IMR-90 (cell line): ENCODE results near the gene MGAT5. TPM values are rescaled to one million over a fixed set of nuclear protein-coding genes. Genes with fewer than 3 reads are reported as not detected.
A peak's percentile ranks its signal among the peaks of the same experiment; 100 is the strongest.

Experiments
- ATAC-seq: fragments of 200-7000 bp; cut with Tn5 transposase; 2 replicates; pipeline ENCODE4 v1.9.1; 2020; ENCODE audit warnings: low read depth, mild to moderate bottlenecking, moderate library complexity
- BruUV-seq: library from RNA; stranded (reverse); fragments of 400-500 nt; replicated peaks from 2 replicates; lab custom pipeline; 2021; lab: Mats Ljungman, UMichigan
- CTCF ChIA-PET: fragments of 300-600 bp; formaldehyde crosslinking; extraction: SDS; loops from one replicate; lab custom pipeline; 2021; ENCODE audit warnings: antibody characterized with exemption; lab: Yijun Ruan, JAX
- POLR2A ChIA-PET: fragments of 300-600 bp; sonication (Branson Sonifier 250); formaldehyde crosslinking; loops from one replicate; lab custom pipeline; 2022; ENCODE audit warnings: antibody characterized with exemption; ENCODE audit not compliant: unreplicated experiment; lab: Charles Lee
- DNase-seq: peaks from one replicate; pipeline ENCODE4 v3.0.0; 2013
- H2AFZ ChIP-seq: replicated peaks from 2 replicates; pipeline ENCODE3; 2013; ENCODE audit warnings: low read length, mild to moderate bottlenecking; ENCODE audit not compliant: poor library complexity
- H2AK5ac ChIP-seq: 2 replicates; pipeline ENCODE4 v1.6.1; 2013; ENCODE audit warnings: low read depth, low read length, inconsistent platforms
- H2AK9ac ChIP-seq: replicated peaks from 2 replicates; pipeline ENCODE3; 2013; ENCODE audit warnings: mild to moderate bottlenecking, low read depth, low read length, moderate library complexity; ENCODE audit not compliant: poor library complexity
- H2BK120ac ChIP-seq: 2 replicates; pipeline ENCODE4 v1.6.1; 2013; ENCODE audit warnings: low read depth, low read length, inconsistent platforms
- H2BK15ac ChIP-seq: 3 replicates; pipeline ENCODE4 v1.6.1; 2013; ENCODE audit warnings: low read depth, low read length, inconsistent platforms
- H2BK20ac ChIP-seq: 2 replicates; pipeline ENCODE4 v1.6.1; 2013; ENCODE audit warnings: low read depth, mild to moderate bottlenecking, inconsistent platforms, low read length, moderate library complexity
- H2BK5ac ChIP-seq: 2 replicates; pipeline ENCODE4 v1.6.1; 2013; ENCODE audit warnings: mild to moderate bottlenecking, low read depth, low read length, inconsistent platforms; ENCODE audit not compliant: poor library complexity, severe bottlenecking
- H3K14ac ChIP-seq: replicated peaks from 2 replicates; pipeline ENCODE4 v1.6.1; 2013; ENCODE audit warnings: low read depth, low read length, inconsistent platforms
- H3K18ac ChIP-seq: 2 replicates; pipeline ENCODE4 v1.6.1; 2013; ENCODE audit warnings: low read depth, low read length, control low read depth
- H3K23ac ChIP-seq: 2 replicates; pipeline ENCODE4 v1.6.1; 2013; ENCODE audit warnings: low read depth, low read length, inconsistent platforms
- H3K27ac ChIP-seq: 2 replicates; pipeline ENCODE4 v1.5.1; 2013; ENCODE audit warnings: mild to moderate bottlenecking, control low read depth, low read length; ENCODE audit not compliant: insufficient read depth
- H3K27me3 ChIP-seq: 2 replicates; pipeline ENCODE4 v1.6.1; 2013; ENCODE audit warnings: low read length; ENCODE audit not compliant: control insufficient read depth, insufficient read depth
- H3K36me3 ChIP-seq: 2 replicates; pipeline ENCODE4 v1.6.1; 2013; ENCODE audit warnings: low read length, mixed read lengths; ENCODE audit not compliant: control insufficient read depth, insufficient read depth
- H3K4ac ChIP-seq: 2 replicates; pipeline ENCODE4 v1.6.1; 2013; ENCODE audit warnings: low read depth, low read length, inconsistent platforms
- H3K4me1 ChIP-seq: 2 replicates; pipeline ENCODE4 v1.6.1; 2013; ENCODE audit warnings: low read length, mixed read lengths; ENCODE audit not compliant: control insufficient read depth, insufficient read depth
- H3K4me2 ChIP-seq: 2 replicates; pipeline ENCODE4 v1.6.1; 2013; ENCODE audit warnings: low read depth, mild to moderate bottlenecking, control low read depth, low read length, moderate library complexity
- H3K4me3 ChIP-seq: 2 replicates; pipeline ENCODE4 v1.5.1; 2013; ENCODE audit warnings: low read depth, mild to moderate bottlenecking, control low read depth, low read length, moderate library complexity; ENCODE audit not compliant: insufficient read depth
- H3K56ac ChIP-seq: 2 replicates; pipeline ENCODE4 v1.6.1; 2013; ENCODE audit warnings: low read length, inconsistent platforms; ENCODE audit not compliant: insufficient read depth; ENCODE audit errors: extremely low read depth
- H3K79me1 ChIP-seq, 2 experiments: 2 replicates each; pipeline ENCODE4 v1.6.1; 2013; ENCODE audit warnings: low read length in 2 of 2, inconsistent platforms in 1 of 2, low read depth in 1 of 2
- H3K9ac ChIP-seq: 2 replicates; pipeline ENCODE4 v1.6.1; 2013; ENCODE audit warnings: low read depth, low read length, control low read depth
- H3K9me1 ChIP-seq: 2 replicates; pipeline ENCODE4 v1.6.1; 2013; ENCODE audit warnings: low read length, inconsistent platforms; ENCODE audit not compliant: insufficient read depth
- H3K9me3 ChIP-seq: 2 replicates; pipeline ENCODE4 v1.6.1; 2013; ENCODE audit warnings: low read length; ENCODE audit not compliant: control insufficient read depth, insufficient read depth
- H4K20me1 ChIP-seq: 2 replicates; pipeline ENCODE4 v1.6.1; 2013; ENCODE audit warnings: low read length, inconsistent platforms; ENCODE audit not compliant: insufficient read depth
- H4K5ac ChIP-seq: 2 replicates; pipeline ENCODE4 v1.6.1; 2013; ENCODE audit warnings: mild to moderate bottlenecking, low read depth, low read length, control low read depth
- H4K8ac ChIP-seq, 2 experiments: 2 replicates each; pipeline ENCODE4 v1.6.1; 2013; ENCODE audit warnings: low read depth in 2 of 2, low read length in 2 of 2, control low read depth in 1 of 2, inconsistent platforms in 1 of 2
- H4K91ac ChIP-seq: 2 replicates; pipeline ENCODE4 v1.6.1; 2013; ENCODE audit warnings: low read depth, low read length, inconsistent platforms; ENCODE audit not compliant: insufficient read depth
- BHLHE40 ChIP-seq: fragments of 150-350 bp; IDR thresholded peaks from 2 replicates; pipeline ENCODE4 v1.6.1; 2016; ENCODE audit warnings: mild to moderate bottlenecking, low read depth, low read length
- CHD1 ChIP-seq: IDR thresholded peaks from 2 replicates; pipeline ENCODE4 v1.6.1; 2012; ENCODE audit warnings: low read depth, low read length, improper control_type of control experiment
- CTCF ChIP-seq: conservative IDR thresholded peaks from 2 replicates; pipeline ENCODE4 v1.5.1; 2012; ENCODE audit warnings: mild to moderate bottlenecking, low read depth, low read length, improper control_type of control experiment
- ELK1 ChIP-seq: fragments of 150-350 bp; IDR thresholded peaks from 2 replicates; pipeline ENCODE4 v1.6.1; 2016; ENCODE audit warnings: low read depth, mild to moderate bottlenecking, low read length, moderate library complexity, borderline replicate concordance
- MAFK ChIP-seq: IDR thresholded peaks from 2 replicates; pipeline ENCODE4 v1.6.1; 2012; ENCODE audit warnings: low read depth, low read length, improper control_type of control experiment
- MAZ ChIP-seq: IDR thresholded peaks from 2 replicates; pipeline ENCODE4 v1.6.1; 2012; ENCODE audit warnings: low read depth, mild to moderate bottlenecking, low read length, improper control_type of control experiment, moderate library complexity, borderline replicate concordance
- MXI1 ChIP-seq: IDR thresholded peaks from 2 replicates; pipeline ENCODE4 v1.6.1; 2012; ENCODE audit warnings: low read depth, mild to moderate bottlenecking, low read length, moderate library complexity, borderline replicate concordance
- NFE2L2 ChIP-seq: fragments of 150-350 bp; IDR thresholded peaks from 2 replicates; pipeline ENCODE4 v1.6.1; 2016; ENCODE audit warnings: low read depth, mild to moderate bottlenecking, low read length
- RAD21 ChIP-seq: IDR thresholded peaks from 2 replicates; pipeline ENCODE4 v1.6.1; 2012; ENCODE audit warnings: low read length, improper control_type of control experiment
- RCOR1 ChIP-seq: IDR thresholded peaks from 2 replicates; pipeline ENCODE4 v1.6.1; 2012; ENCODE audit warnings: mild to moderate bottlenecking, low read length, improper control_type of control experiment; ENCODE audit not compliant: insufficient replicate concordance
- SMC3 ChIP-seq: fragments of 150-350 bp; IDR thresholded peaks from 2 replicates; pipeline ENCODE4 v1.6.1; 2016; ENCODE audit warnings: low read depth, mild to moderate bottlenecking, antibody characterized with exemption, low read length, moderate library complexity
- USF2 ChIP-seq: fragments of 150-350 bp; IDR thresholded peaks from 2 replicates; pipeline ENCODE4 v1.6.1; 2017; ENCODE audit warnings: mild to moderate bottlenecking, antibody characterized with exemption, low read length, low read depth
- WGBS, 2 experiments: methylation state at CpG; one replicate each; pipeline versions ENCODE4 v1.1.5 to v1.1.7; 2013; ENCODE audit warnings: missing lambda C conversion rate in 2 of 2; ENCODE audit not compliant: insufficient read length in 1 of 2; ENCODE audit errors: extremely low coverage in 2 of 2; 5-methylcytosine and 5-hydroxymethylcytosine counted together
- dilution Hi-C: fragments of 300-500 bp; cut with HindIII; formaldehyde crosslinking; loops from one replicate; pipeline ENCODE4 v1.14.3; 2018; ENCODE audit warnings: low sequenced_read_pairs; ENCODE audit not compliant: unreplicated experiment
- in situ Hi-C: fragments of 300-500 bp; cut with MboI; formaldehyde crosslinking; loops from 3 replicates; pipeline ENCODE4 v1.14.3; 2019; ENCODE audit warnings: low sequenced_read_pairs, inconsistent platforms, mixed read lengths
- intact Hi-C: fragments of 100-400 bp; cut with micrococcal nuclease; formaldehyde crosslinking; loops from 2 replicates; pipeline ENCODE4 v1.10.0; 2022
- polyA plus RNA-seq, 3 experiments: library from polyadenylated mRNA; depleted of rRNA; stranded (reverse); fragments of >200 nt; gene quantifications; 2 replicates each; pipeline ENCODE4 v1.2.3, GENCODE V29; 2012; ENCODE audit warnings: low replicate concordance in 1 of 3
- total RNA-seq: library from RNA; depleted of rRNA; stranded (reverse); fragments of >200 nt; gene quantifications from 2 replicates; pipeline ENCODE4 v1.2.3, GENCODE V29; 2012

Gene MGAT5
- total and polyA plus RNA-seq, 2 of the 4 experiments (the other 2 are of a cell fraction) = 22.9 to 59.9 TPM

DNA sequence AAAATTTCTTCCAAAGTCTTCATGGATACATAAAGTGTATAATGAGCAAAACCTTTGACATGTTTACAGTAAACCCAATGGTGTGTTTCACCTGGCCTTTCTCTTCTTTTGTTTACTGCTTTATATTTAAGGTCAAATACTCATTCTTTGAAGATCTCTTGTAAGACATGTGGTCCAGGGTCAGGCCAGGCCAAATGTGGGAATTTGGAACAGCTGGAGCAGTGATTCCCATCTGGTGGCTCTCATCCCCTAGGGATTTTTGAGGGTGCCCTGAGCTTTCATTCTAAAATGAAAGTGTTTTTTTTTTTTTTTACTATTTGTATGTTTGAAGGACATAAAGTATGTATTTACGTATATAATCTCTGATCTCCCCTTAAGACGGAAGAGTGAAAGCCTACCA is 13.8 kb upstream of the MGAT5 start:
- no peak overlapping the region for H3K4ac ChIP-seq
- intact Hi-C loops = no loop called here
- no peak overlapping the region for H2BK5ac ChIP-seq
- H4K5ac ChIP-seq = no peak overlapping the region
- peak overlapping the region; percentile 69; the same call in 1 of the 2 replicates for H3K14ac ChIP-seq
- no peak overlapping the region for H3K23ac ChIP-seq
- H2BK120ac ChIP-seq = no peak overlapping the region
- peaks cover 18% of the 10 kb centered on the region for H3K4me1 ChIP-seq
- no peaks in the 10 kb centered on the region for H3K36me3 ChIP-seq
- POLR2A ChIA-PET = interaction anchor here (0.6 kb wide), 1 partner anchor 112 kb away, joined by 3 read pairs; no protein-coding TSS in a partner anchor
- H3K9ac ChIP-seq = no peak overlapping the region
- no peak for ATAC-seq
- CTCF ChIA-PET = interaction anchor here (0.9 to 1.7 kb wide), 2 partner anchors 11 to 353 kb away, joined by 3 to 4 read pairs; no protein-coding TSS in a partner anchor
- no peak overlapping the region for H2BK20ac ChIP-seq
- no peak for TF ChIP-seq MAZ
- TF ChIP-seq SMC3 = no peak
- TF ChIP-seq NFE2L2 = no peak
- TF ChIP-seq RAD21 = no peak
- no peak for TF ChIP-seq CHD1
- TF ChIP-seq BHLHE40 = no peak
- TF ChIP-seq RCOR1 = no peak
- TF ChIP-seq MAFK = no peak
- no peak for TF ChIP-seq CTCF
- TF ChIP-seq ELK1 = no peak
- TF ChIP-seq MXI1 = no peak
- no peak for TF ChIP-seq USF2
- no peaks in the 10 kb centered on the region for H3K9me3 ChIP-seq
- in situ Hi-C loops = loop anchor here (25.0 kb wide), 1 partner anchor 353 kb away; no protein-coding TSS in a partner anchor
- H4K8ac ChIP-seq = no peak overlapping the region
- no peak overlapping the region for H3K27ac ChIP-seq
- peaks cover 16% of the 10 kb centered on the region for H3K9me1 ChIP-seq
- H3K18ac ChIP-seq = no peak overlapping the region
- H3K56ac ChIP-seq = no peak overlapping the region
- BruUV-seq = no TSS peak
- peaks cover 32% of the 10 kb centered on the region; the same call in 1 of the 2 replicates for H4K20me1 ChIP-seq
- no peak overlapping the region; the same call in 1 of the 2 replicates for H2AK5ac ChIP-seq
- H2BK15ac ChIP-seq = no peak overlapping the region
- dilution Hi-C loops = no loop called here
- no peak overlapping the region for H2AFZ ChIP-seq
- DNase-seq = no peak
- H4K91ac ChIP-seq = no peak overlapping the region
- peaks cover 16 to 71% of the 10 kb centered on the region in 2 experiments for H3K79me1 ChIP-seq
- no peak overlapping the region for H2AK9ac ChIP-seq
- no CpG with 5 or more reads among the region's 2 CpGs for WGBS, 2 experiments
- no peaks in the 10 kb centered on the region for H3K27me3 ChIP-seq
- no peak overlapping the region for H3K4me3 ChIP-seq
- H3K4me2 ChIP-seq = no peak overlapping the region
